Measurements from ENCODE around the gene IGSF9B.

GRCh38 chr11:133921513-133921912, 35.3 kb downstream of the IGSF9B start:
- TF ChIP-seq ZBTB11 (CRISPR knock-in tag; IDR thresholded peaks at IDR 0.05) (no peak), PYGO2 (tag; IDR thresholded peaks at IDR 0.05) (no peak), CTCF (IDR thresholded peaks at IDR 0.05 in 2 of 3, conservative IDR thresholded peaks at IDR 0.05 in 1 of 3; ENCODE audit: insufficient read depth in 2 of 3, low read depth in 1 of 3, low read length in 3 of 3) (no peak), HOMEZ (CRISPR knock-in tag; IDR thresholded peaks at IDR 0.05) (no peak), PTBP1 (IDR thresholded peaks at IDR 0.05; ENCODE audit: low read depth, low read length) (no peak), ZNF197 (CRISPR knock-in tag; IDR thresholded peaks at IDR 0.05; ENCODE audit: low read depth) (no peak), NR2F6 (CRISPR knock-in tag; IDR thresholded peaks at IDR 0.05) (no peak), NRF1 (conservative IDR thresholded peaks at IDR 0.05 in 1 of 2, IDR thresholded peaks at IDR 0.05 in 1 of 2) (no peak), SAP30 (IDR thresholded peaks at IDR 0.05; ENCODE audit: borderline replicate concordance, insufficient read depth, low read depth, low read length, poor library complexity, severe bottlenecking) (no peak), KAT8 (IDR thresholded peaks at IDR 0.05; ENCODE audit: low read depth) (no peak), RAD21 (CRISPR knock-in tag; conservative IDR thresholded peaks at IDR 0.05 in 1 of 2, IDR thresholded peaks at IDR 0.05 in 1 of 2) (no peak), RREB1 (CRISPR knock-in tag; IDR thresholded peaks at IDR 0.05) (no peak), SETDB1 (IDR thresholded peaks at IDR 0.05; ENCODE audit: low read length) (no peak), MECOM (CRISPR knock-in tag; IDR thresholded peaks at IDR 0.05) (no peak)
